Gastroesophageal sphincter (tissue), 4 donors: ENCODE data around the gene AUTS2. TPM values are rescaled to one million over a fixed set of nuclear protein-coding genes. Genes with fewer than 3 reads are reported as not detected.

Experiments
- ATAC-seq: fragments of 150-250 bp; one replicate; pipeline ENCODE4 v1.9.1; 2016; ENCODE audit warnings: mild to moderate bottlenecking, moderate library complexity
- H3K27ac ChIP-seq, 4 donors: fragments of 200-600 bp; sonication (generic) in 3 of 4; 1 replicate in 3 of 4; 2 replicates in 1 of 4; pipeline ENCODE4 v1.5.1; 2016 to 2019
- H3K27me3 ChIP-seq: fragments of 200-600 bp; sonication (generic); one replicate; pipeline ENCODE4 v1.5.1; 2019
- H3K36me3 ChIP-seq, 2 donors: fragments of 200-600 bp; sonication (generic); one replicate each; pipeline ENCODE4 v1.5.1; 2019; ENCODE audit warnings: control low read depth in 1 of 2
- H3K4me1 ChIP-seq, 3 donors: fragments of 200-600 bp; sonication (generic); 1 replicate in 2 of 3; 2 replicates in 1 of 3; pipeline ENCODE4 v1.5.1; 2016 to 2019; ENCODE audit warnings: control low read depth in 2 of 3
- H3K4me3 ChIP-seq, 2 donors: fragments of 200-600 bp; sonication (generic); one replicate each; pipeline ENCODE4 v1.5.1; 2019; ENCODE audit warnings: mild to moderate bottlenecking in 1 of 2, moderate library complexity in 1 of 2
- H3K9me3 ChIP-seq, 3 donors: fragments of 200-600 bp; sonication (generic); one replicate each; pipeline ENCODE4 v1.5.1; 2017 to 2019; ENCODE audit warnings: control low read depth in 2 of 3
- CTCF ChIP-seq, 4 experiments: fragments of 200-600 bp in 2 of 4; fragments of 450-650 bp in 2 of 4; sonication (generic) in 1 of 4; IDR thresholded peaks; one replicate each; pipeline ENCODE4 v1.5.1; 2017 to 2019; ENCODE audit warnings: antibody characterized with exemption in 4 of 4, mild to moderate bottlenecking in 2 of 4, moderate library complexity in 2 of 4
- EP300 ChIP-seq: sonication (generic); formaldehyde crosslinking; IDR thresholded peaks from one replicate; pipeline ENCODE4 v1.6.1; 2017; ENCODE audit warnings: antibody characterized with exemption, mild to moderate bottlenecking
- POLR2A ChIP-seq, 2 donors: fragments of 450-650 bp; IDR thresholded peaks; one replicate each; pipeline ENCODE4 v1.6.1; 2017; ENCODE audit warnings: antibody characterized with exemption in 2 of 2, mild to moderate bottlenecking in 2 of 2, moderate library complexity in 1 of 2
- POLR2AphosphoS5 ChIP-seq: sonication (generic); formaldehyde crosslinking; IDR thresholded peaks from one replicate; pipeline ENCODE4 v1.6.1; 2017; ENCODE audit warnings: antibody characterized with exemption
- WGBS, 2 donors: methylation state at CpG; one replicate each; pipeline ENCODE4 v1.1.5; 2018; ENCODE audit warnings: low coverage in 1 of 2; 5-methylcytosine and 5-hydroxymethylcytosine counted together
- total RNA-seq, 4 donors: library from RNA; depleted of rRNA; stranded (reverse); fragments of >200 nt; gene quantifications; one replicate each; pipeline ENCODE4 v1.1.0, GENCODE V29; 2016

Gene AUTS2
- total RNA-seq, 4 donors from 2014 or later: 12.2 to 48.7 (median 44.1) TPM

DNA sequence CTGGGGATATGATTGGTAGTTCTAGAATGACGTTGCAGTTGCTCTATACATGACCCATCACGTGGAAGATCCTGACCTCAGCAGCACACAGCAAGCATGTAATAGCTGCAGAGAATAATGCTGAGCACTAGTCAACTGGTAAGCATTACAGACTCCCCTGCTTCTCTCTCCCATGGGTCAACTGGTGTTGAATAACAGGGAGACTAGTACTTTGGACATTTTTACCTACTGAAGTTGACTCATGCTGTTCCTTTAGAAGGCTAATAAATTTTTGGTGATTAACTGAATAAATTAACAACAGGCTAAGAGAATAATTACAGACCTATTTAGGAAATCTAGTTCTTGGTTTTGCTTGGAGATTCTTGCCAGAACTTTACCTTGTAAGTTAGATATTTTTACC lies 234.1 kb downstream of the AUTS2 start:
- Histone ChIP-seq H3K4me1 (peaks cover 0 to 5% (median 0%) of the 10 kb centered on the region in 3 donors), H3K9me3 (no peaks in the 10 kb centered on the region), H3K27ac (no peak overlapping the region), H3K27me3 (no peaks in the 10 kb centered on the region), H3K4me3 (no peak overlapping the region), H3K36me3 (no peaks in the 10 kb centered on the region)
- ATAC-seq: no peak
- WGBS, 2 donors: 90% methylated on average over 2 of the region's 2 CpGs; no CpG with 5 or more reads in 1 of the 2 donors
- TF ChIP-seq POLR2A (IDR thresholded peaks at IDR 0.05) (no peak), EP300 (no peak), CTCF (IDR thresholded peaks at IDR 0.05) (no peak), POLR2AphosphoS5 (no peak)

- Histone ChIP-seq H3K9me3 (no peaks in the 10 kb centered on the region), H3K4me3 (no peak overlapping the region), H3K27ac (no peak overlapping the region), H3K27me3 (no peaks in the 10 kb centered on the region), H3K36me3 (no peaks in the 10 kb centered on the region), H3K4me1 (peaks cover 0 to 5% (median 0%) of the 10 kb centered on the region in 3 donors)
- ATAC-seq: no peak
- no peak for TF ChIP-seq POLR2A (IDR thresholded peaks at IDR 0.05)
- no peak for TF ChIP-seq EP300
- no peak for TF ChIP-seq CTCF (IDR thresholded peaks at IDR 0.05)
- WGBS, 2 donors: 83 to 85% methylated on average over 6 of the region's 6 CpGs
Observed at GRCh38 chr7:69833964-69834363, 235.7 kb downstream of the AUTS2 start.

GRCh38 chr7:69836702-69837101 lies 238.4 kb downstream of the AUTS2 start:
- Histone ChIP-seq H3K27ac (no peak overlapping the region), H3K36me3 (no peaks in the 10 kb centered on the region), H3K4me3 (no peak overlapping the region), H3K27me3 (no peaks in the 10 kb centered on the region), H3K9me3 (no peaks in the 10 kb centered on the region), H3K4me1 (no peaks in the 10 kb centered on the region)
- 91 to 93% methylated on average over 5 to 7 of the region's 7 CpGs for WGBS, 2 donors
- TF ChIP-seq POLR2A (IDR thresholded peaks at IDR 0.05) (no peak), POLR2AphosphoS5 (no peak), EP300 (no peak), CTCF (IDR thresholded peaks at IDR 0.05) (no peak)
- no peak for ATAC-seq

GRCh38 chr7:69837387-69838068 lies 239.3 kb downstream of the AUTS2 start:
- WGBS, 2 donors: 61 to 71% methylated on average over 5 to 6 of the region's 6 CpGs
- no peaks in the 10 kb centered on the region for H3K4me1 ChIP-seq
- ATAC-seq: no peak
- no peaks in the 10 kb centered on the region for H3K36me3 ChIP-seq
- no peak overlapping the region for H3K27ac ChIP-seq
- no peaks in the 10 kb centered on the region for H3K27me3 ChIP-seq
- TF ChIP-seq EP300 (no peak), CTCF (IDR thresholded peaks at IDR 0.05) (no peak), POLR2AphosphoS5 (no peak), POLR2A (IDR thresholded peaks at IDR 0.05) (no peak)
- H3K4me3 ChIP-seq: no peak overlapping the region
- H3K9me3 ChIP-seq: no peaks in the 10 kb centered on the region

- Histone ChIP-seq H3K27ac (no peak overlapping the region), H3K36me3 (no peaks in the 10 kb centered on the region), H3K27me3 (no peaks in the 10 kb centered on the region), H3K9me3 (no peaks in the 10 kb centered on the region), H3K4me3 (no peak overlapping the region), H3K4me1 (no peaks in the 10 kb centered on the region)
- no peak for ATAC-seq
- TF ChIP-seq CTCF (IDR thresholded peaks at IDR 0.05) (no peak), EP300 (no peak), POLR2AphosphoS5 (no peak), POLR2A (IDR thresholded peaks at IDR 0.05) (no peak)
- 93 to 100% methylated on average over 1 to 2 of the region's 2 CpGs for WGBS, 2 donors
Observed at GRCh38 chr7:69839782-69840181, 241.5 kb downstream of the AUTS2 start.
